K562 (cell line): ENCODE results near the gene FGF14. TPM values are rescaled to one million over a fixed set of nuclear protein-coding genes. Genes with fewer than 3 reads are reported as not detected.

Experiments used
- ATAC-seq: fragments of 200-7000 bp; cut with Tn5 transposase; 3 replicates; pipeline ENCODE4 v1.9.1; 2020; ENCODE audit warnings: moderate library complexity
- BruUV-seq: library from RNA; stranded (reverse); fragments of 400-500 nt; replicated peaks from 2 replicates; lab custom pipeline; 2021; lab: Mats Ljungman, UMichigan
- CTCF ChIA-PET: fragments of 300-600 bp; formaldehyde crosslinking; extraction: SDS; loops from one replicate; lab custom pipeline; 2021; ENCODE audit warnings: low intra/inter-chr PET ratio; lab: Yijun Ruan, JAX
- POLR2A ChIA-PET: fragments of 300-600, 350-650 bp; sonication (Branson Sonifier 250); formaldehyde crosslinking; extraction: SDS; loops from one replicate; lab custom pipeline; 2021; ENCODE audit warnings: antibody characterized with exemption, inconsistent platforms; lab: Yijun Ruan, JAX
- DNase-seq, 4 experiments: peaks; one replicate each; pipeline versions ENCODE4 v3.0.0 to v3.0.0-alpha.2; 2011 to 2018; ENCODE audit warnings: low spot score in 3 of 4, mixed read lengths in 3 of 4; ENCODE audit errors: extremely low read depth in 1 of 4
- FAIRE-seq: peaks from 2 replicates; lab custom pipeline; 2011; peaks lifted over from hg19 to GRCh38; lab: Jason Lieb, UNC
- H2AFZ ChIP-seq: 2 replicates; pipeline ENCODE4 v1.6.0; 2011; ENCODE audit warnings: low read depth, low read length, control low read depth, inconsistent platforms
- H3K27ac ChIP-seq: fragments of 200-600 bp; 3 replicates; pipeline ENCODE4 v1.8.0; 2011; ENCODE audit warnings: low read depth, mild to moderate bottlenecking, control low read depth, inconsistent platforms, low read length, moderate library complexity, mixed read lengths; ENCODE audit errors: extremely low read depth
- H3K27me3 ChIP-seq, 2 experiments: fragments of 300-600 bp in 1 of 2; 2 replicates in 1 of 2; 3 replicates in 1 of 2; pipeline versions ENCODE4 v1.6.0 to v1.8.0; 2011; ENCODE audit warnings: inconsistent platforms in 2 of 2, low read length in 2 of 2, mild to moderate bottlenecking in 1 of 2, mixed read lengths in 1 of 2, moderate library complexity in 1 of 2; ENCODE audit not compliant: control insufficient read depth in 2 of 2, insufficient read depth in 2 of 2
- H3K36me3 ChIP-seq: fragments of 300-600 bp; 3 replicates; pipeline ENCODE4 v1.8.0; 2011; ENCODE audit warnings: mild to moderate bottlenecking, low read length, inconsistent platforms; ENCODE audit not compliant: control insufficient read depth, insufficient read depth
- H3K4me1 ChIP-seq, 2 experiments: fragments of 200-600 bp in 1 of 2; replicated peaks in 1 of 2; 2 replicates in 1 of 2; 3 replicates in 1 of 2; pipeline versions ENCODE4 v1.5.1 to v1.8.0; 2011; ENCODE audit warnings: inconsistent platforms in 2 of 2, low read length in 2 of 2, mild to moderate bottlenecking in 1 of 2, mixed read lengths in 1 of 2, moderate library complexity in 1 of 2; ENCODE audit not compliant: control insufficient read depth in 2 of 2, insufficient read depth in 2 of 2
- H3K4me2 ChIP-seq: 2 replicates; pipeline ENCODE4 v1.6.1; 2011; ENCODE audit warnings: low read length, control low read depth, inconsistent platforms, mixed read lengths; ENCODE audit not compliant: insufficient read depth
- H3K4me3 ChIP-seq: fragments of 200-600 bp; sonication (generic), shearing (Covaris generic); 2 replicates; pipeline ENCODE4 v1.5.1; 2016; ENCODE audit warnings: control low read depth, inconsistent platforms
- H3K79me2 ChIP-seq: fragments of 200-600 bp; 3 replicates; pipeline ENCODE4 v1.8.0; 2011; ENCODE audit warnings: low read length, inconsistent platforms; ENCODE audit not compliant: control insufficient read depth, insufficient read depth
- H3K9ac ChIP-seq, 2 experiments: 2 replicates each; pipeline versions ENCODE4 v1.6.0 to v1.6.1; 2011; ENCODE audit warnings: low read depth in 2 of 2, low read length in 2 of 2, control low read depth in 1 of 2, inconsistent platforms in 1 of 2, mild to moderate bottlenecking in 1 of 2, mixed read lengths in 1 of 2; ENCODE audit not compliant: insufficient read depth in 1 of 2
- H3K9me1 ChIP-seq: one replicate; pipeline ENCODE4 v1.6.0; 2011; ENCODE audit warnings: inconsistent platforms, mild to moderate bottlenecking, low read length, moderate library complexity; ENCODE audit not compliant: control insufficient read depth, insufficient read depth
- H3K9me3 ChIP-seq: replicated peaks from 2 replicates; pipeline ENCODE4 v1.5.1; 2011; ENCODE audit warnings: low read depth, low read length, inconsistent platforms; ENCODE audit not compliant: control insufficient read depth, insufficient read depth
- H4K20me1 ChIP-seq: replicated peaks from 2 replicates; pipeline ENCODE4 v1.6.1; 2011; ENCODE audit warnings: low read length, inconsistent platforms, mixed read lengths; ENCODE audit not compliant: control insufficient read depth, insufficient read depth
- ARHGAP35 ChIP-seq: fragments of 450-650 bp; IDR thresholded peaks from 2 replicates; pipeline ENCODE4 v1.6.1; 2018; ENCODE audit not compliant: partially characterized antibody
- ASH1L ChIP-seq: fragments of 450-650 bp; IDR thresholded peaks from 2 replicates; pipeline ENCODE4 v1.6.1; 2018; ENCODE audit warnings: borderline replicate concordance, mild to moderate bottlenecking, low read depth; ENCODE audit not compliant: partially characterized antibody
- ATF1 ChIP-seq, 2 experiments: fragments of 450-650 bp in 1 of 2; IDR thresholded peaks; 2 replicates each; pipeline ENCODE4 v1.6.1; 2016; ENCODE audit warnings: missing compliant biosample characterization in 1 of 2, missing genetic modification characterization in 1 of 2
- HDGF ChIP-seq: fragments of 450-650 bp; IDR thresholded peaks from 2 replicates; pipeline ENCODE4 v1.6.1; 2016
- HMGN3 ChIP-seq: IDR thresholded peaks from 2 replicates; pipeline ENCODE4 v1.6.1; 2011; ENCODE audit warnings: borderline replicate concordance, low read depth, mild to moderate bottlenecking, mixed read lengths, low read length; ENCODE audit not compliant: insufficient read length; ENCODE audit errors: extremely low read depth
- MAFK ChIP-seq: IDR thresholded peaks from 2 replicates; pipeline ENCODE4 v1.6.1; 2011; ENCODE audit warnings: low read length, improper control_type of control experiment
- MEF2D ChIP-seq: conservative IDR thresholded peaks from 2 replicates; pipeline ENCODE4 v1.6.1; 2016; ENCODE audit warnings: low read depth, missing genetic modification characterization, missing compliant biosample characterization
- MTA1 ChIP-seq: fragments of 450-650 bp; IDR thresholded peaks from 2 replicates; pipeline ENCODE4 v1.6.1; 2017; ENCODE audit warnings: borderline replicate concordance
- MXI1 ChIP-seq: IDR thresholded peaks from 2 replicates; pipeline ENCODE4 v1.6.1; 2011; ENCODE audit warnings: low read depth, mild to moderate bottlenecking, improper control_type of control experiment, low read length
- POLR2H ChIP-seq: IDR thresholded peaks from 2 replicates; pipeline ENCODE4 v1.6.1; 2016; ENCODE audit warnings: missing genetic modification characterization, low read depth, mild to moderate bottlenecking, control low read depth, missing compliant biosample characterization, moderate library complexity
- SIX5 ChIP-seq, 2 experiments: IDR thresholded peaks; 2 replicates each; pipeline ENCODE4 v1.6.1; 2011; ENCODE audit warnings: low read length in 2 of 2, borderline replicate concordance in 1 of 2, low read depth in 1 of 2, mild to moderate bottlenecking in 1 of 2, moderate library complexity in 1 of 2; ENCODE audit not compliant: insufficient read depth in 1 of 2
- ZC3H4 ChIP-seq: sonication (generic); formaldehyde crosslinking; IDR thresholded peaks from 2 replicates; pipeline ENCODE4 v1.9.0; 2021; ENCODE audit warnings: missing genetic modification reagents, borderline replicate concordance
- WGBS: fragments of 100-300 bp; shearing (Covaris generic); methylation state at CpG from one replicate; pipeline ENCODE4 v1.1.6; 2016; ENCODE audit warnings: low coverage, mixed read lengths; ENCODE audit not compliant: insufficient coverage; ENCODE audit errors: missing lambda C conversion rate; 5-methylcytosine and 5-hydroxymethylcytosine counted together
- in situ Hi-C: fragments of 300-500 bp; cut with MboI; formaldehyde crosslinking; loops from 4 replicates; pipeline ENCODE4 v1.15.0; 2018; ENCODE audit warnings: inconsistent platforms, mixed read lengths
- intact Hi-C: fragments of 100-400 bp; cut with micrococcal nuclease; formaldehyde crosslinking; loops from 2 replicates; pipeline ENCODE4 v1.14.2; 2022
- polyA plus RNA-seq, 8 experiments: library from polyadenylated mRNA; depleted of rRNA in 4 of 8; stranded (reverse) in 5 of 8; unstranded in 3 of 8; fragments of >200 nt; fragmentation: Nextera tagmentation in 2 of 8; fragmentation: Illumina TruSeq in 1 of 8; extraction: Ambion mirVana in 2 of 8; extraction: Trizol in 1 of 8; gene quantifications; 2 replicates each; pipeline versions ENCODE4 v1.2.1 to v1.2.3, GENCODE V29; 2011 to 2014; ENCODE audit warnings: inconsistent platforms in 1 of 8, missing spikeins in 1 of 8
- total RNA-seq, 7 experiments: library from RNA; depleted of rRNA in 6 of 7; stranded (reverse); fragments of >200 nt in 6 of 7; fragmentation: Illumina TruSeq in 2 of 7; extraction: Trizol in 2 of 7; gene quantifications; 2 replicates each; pipeline versions ENCODE4 v1.2.1 to v1.2.3, GENCODE V29; 2011 to 2021; ENCODE audit warnings: low replicate concordance in 1 of 7

Gene FGF14
- total and polyA plus RNA-seq, 9 of the 15 experiments (the other 6 are each of a cell fraction or from before 2014, with no cell fraction given): not detected

DNA sequence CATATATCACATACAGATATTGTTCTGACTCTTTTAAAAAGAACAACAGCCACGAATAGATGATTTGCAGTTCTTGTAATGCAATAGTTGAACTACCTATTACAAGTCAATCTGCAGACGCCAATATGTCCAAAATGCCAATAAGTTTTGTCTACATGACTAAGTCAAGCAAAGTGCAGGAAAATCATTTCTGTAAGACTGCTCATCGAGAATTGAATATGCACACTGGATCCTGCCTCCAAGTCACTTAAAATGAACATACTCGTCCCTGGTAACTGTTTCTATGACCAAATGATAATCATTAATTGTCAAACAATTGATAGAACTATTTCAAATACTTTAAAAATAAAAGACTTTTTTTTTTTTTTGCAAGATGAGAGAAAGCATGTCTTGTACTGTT lies 573.7 kb downstream of the FGF14 start:
- no peak overlapping the region for H3K9ac ChIP-seq
- no peak for FAIRE-seq
- 0% methylated on average over 4 of the region's 4 CpGs for WGBS
- POLR2A ChIA-PET: no interaction called here
- H3K9me3 ChIP-seq: no peaks in the 10 kb centered on the region
- H3K27me3 ChIP-seq: no peaks in the 10 kb centered on the region
- H3K4me3 ChIP-seq: no peak overlapping the region
- no peak for TF ChIP-seq ASH1L
- TF ChIP-seq ZC3H4 (CRISPR knock-in tag): no peak
- TF ChIP-seq POLR2H (tag): no peak
- TF ChIP-seq ATF1 (CRISPR knock-in tag; IDR thresholded peaks at IDR 0.05): no peak
- no peak for TF ChIP-seq ATF1 (tag; IDR thresholded peaks at IDR 0.05)
- no peak for TF ChIP-seq HMGN3
- no peak for TF ChIP-seq ARHGAP35
- TF ChIP-seq MTA1: no peak
- TF ChIP-seq MXI1: no peak
- no peak for TF ChIP-seq MEF2D (tag)
- no peak for TF ChIP-seq HDGF
- TF ChIP-seq SIX5 (IDR thresholded peaks at IDR 0.05; ENCODE audit: borderline replicate concordance in 1 of 2, insufficient read depth in 1 of 2, low read depth in 1 of 2, low read length in 2 of 2): no peak
- TF ChIP-seq MAFK: no peak
- no peaks in the 10 kb centered on the region for H3K9me1 ChIP-seq
- no peaks in the 10 kb centered on the region for H3K79me2 ChIP-seq
- H2AFZ ChIP-seq: no peak overlapping the region
- no TSS peak for BruUV-seq
- CTCF ChIA-PET: no interaction called here
- no peak overlapping the region for H3K4me2 ChIP-seq
- H3K27ac ChIP-seq: no peak overlapping the region
- no peaks in the 10 kb centered on the region for H3K36me3 ChIP-seq
- DNase-seq: no peak
- intact Hi-C loops (no loop called here), in situ Hi-C loops (no loop called here)
- no peak for ATAC-seq
- H3K4me1 ChIP-seq: no peaks in the 10 kb centered on the region
- H4K20me1 ChIP-seq: no peaks in the 10 kb centered on the region
